ENCODE results near the gene GDI1. TPM values are rescaled to one million over a fixed set of nuclear protein-coding genes. Genes with fewer than 3 reads are reported as not detected.

The GDI1 gene
- polyA plus RNA-seq, 1 donor (not counting 4 experiments of a cell fraction or from before 2014, with no cell fraction given) = 61.8 TPM

- TF ChIP-seq CTCF (optimal IDR thresholded peaks at IDR 0.05 in 1 of 3, IDR thresholded peaks at IDR 0.05 in 1 of 3, conservative IDR thresholded peaks at IDR 0.05 in 1 of 3; ENCODE audit: extremely low read depth in 1 of 3, insufficient read depth in 2 of 3, low read length in 3 of 3) = no peak
- no peak for TF ChIP-seq EZH2 (IDR thresholded peaks at IDR 0.05; ENCODE audit: low read length)
- Histone ChIP-seq H3K9me3 (ENCODE audit: control insufficient read depth, low read depth, low read length) (peaks cover 4% of the 10 kb centered on the region), H3K27ac (ENCODE audit: control insufficient read depth, insufficient read depth, low read length) (no peak overlapping the region), H3K27me3 (ENCODE audit: control insufficient read depth, extremely low read depth, insufficient read depth, low read length) (no peaks in the 10 kb centered on the region), H2AFZ (ENCODE audit: control insufficient read depth, low read length) (no peak overlapping the region), H3K9ac (ENCODE audit: control insufficient read depth, extremely low read depth, insufficient read depth, low read length) (no peak overlapping the region), H3K9me1 (ENCODE audit: control insufficient read depth, extremely low read depth, insufficient read depth, low read length) (no peaks in the 10 kb centered on the region), H3K4me1 (ENCODE audit: control insufficient read depth, extremely low read depth, insufficient read depth, low read length) (peaks cover 17% of the 10 kb centered on the region), H3K36me3 (ENCODE audit: control insufficient read depth in 2 of 2, extremely low read depth in 1 of 2, insufficient read depth in 2 of 2, low read length in 2 of 2) (peaks cover 1 to 7% of the 10 kb centered on the region in 2 experiments), H3K4me2 (ENCODE audit: control insufficient read depth, extremely low read depth, insufficient read depth, low read depth, low read length) (no peak overlapping the region), H4K20me1 (ENCODE audit: control insufficient read depth, extremely low read depth, insufficient read depth, low read length) (peaks cover 5% of the 10 kb centered on the region), H3K4me3 (ENCODE audit: control insufficient read depth in 2 of 3, extremely low read depth in 1 of 3, insufficient read depth in 2 of 3, low read depth in 1 of 3, low read length in 3 of 3) (no peak overlapping the region), H3K79me2 (ENCODE audit: control insufficient read depth, insufficient read depth, low read length) (peaks cover 23% of the 10 kb centered on the region)
- peak; percentile 15 for DNase-seq (ENCODE audit: low read depth, low spot score)
- no peak for FAIRE-seq
- dilution Hi-C loops (cut with MboI; ENCODE audit: extremely low pct_ligation_motif_present, low sequenced_read_pairs) = no loop called here
Observed at GRCh38 chrX:154441984-154442707, 5.2 kb downstream of the GDI1 start.

GRCh38 chrX:154443479-154443910 lies 6.5 kb downstream of the GDI1 start:
- Histone ChIP-seq H4K20me1 (ENCODE audit: control insufficient read depth, extremely low read depth, insufficient read depth, low read length) (no peaks in the 10 kb centered on the region), H3K4me1 (ENCODE audit: control insufficient read depth, extremely low read depth, insufficient read depth, low read length) (peaks cover 12% of the 10 kb centered on the region), H2AFZ (ENCODE audit: control insufficient read depth, low read length) (no peak overlapping the region), H3K27ac (ENCODE audit: control insufficient read depth, insufficient read depth, low read length) (no peak overlapping the region), H3K9me3 (ENCODE audit: control insufficient read depth, low read depth, low read length) (peaks cover 2% of the 10 kb centered on the region), H3K9ac (ENCODE audit: control insufficient read depth, extremely low read depth, insufficient read depth, low read length) (no peak overlapping the region), H3K27me3 (ENCODE audit: control insufficient read depth, extremely low read depth, insufficient read depth, low read length) (no peaks in the 10 kb centered on the region), H3K9me1 (ENCODE audit: control insufficient read depth, extremely low read depth, insufficient read depth, low read length) (no peaks in the 10 kb centered on the region), H3K4me2 (ENCODE audit: control insufficient read depth, extremely low read depth, insufficient read depth, low read depth, low read length) (no peak overlapping the region), H3K4me3 (ENCODE audit: control insufficient read depth in 2 of 3, extremely low read depth in 1 of 3, insufficient read depth in 2 of 3, low read depth in 1 of 3, low read length in 3 of 3) (no peak overlapping the region), H3K36me3 (ENCODE audit: control insufficient read depth in 2 of 2, extremely low read depth in 1 of 2, insufficient read depth in 2 of 2, low read length in 2 of 2) (peaks cover 2 to 4% of the 10 kb centered on the region in 2 experiments), H3K79me2 (ENCODE audit: control insufficient read depth, insufficient read depth, low read length) (peaks cover 11% of the 10 kb centered on the region)
- FAIRE-seq (no peak), DNase-seq (ENCODE audit: low read depth, low spot score) (no peak)
- dilution Hi-C loops (cut with MboI; ENCODE audit: extremely low pct_ligation_motif_present, low sequenced_read_pairs) = no loop called here
- no peak for TF ChIP-seq EZH2 (IDR thresholded peaks at IDR 0.05; ENCODE audit: low read length)
- no peak for TF ChIP-seq CTCF (optimal IDR thresholded peaks at IDR 0.05 in 1 of 3, IDR thresholded peaks at IDR 0.05 in 1 of 3, conservative IDR thresholded peaks at IDR 0.05 in 1 of 3; ENCODE audit: extremely low read depth in 1 of 3, insufficient read depth in 2 of 3, low read length in 3 of 3)
